ENCODE measurements around the gene LAMA2. TPM values are rescaled to one million over a fixed set of nuclear protein-coding genes. Genes with fewer than 3 reads are reported as not detected.

The LAMA2 gene
- total and polyA plus RNA-seq, 2 of the 8 experiments (the other 6 are each of a cell fraction or from before 2014, with no cell fraction given): 1.3 to 3.8 TPM

DNA sequence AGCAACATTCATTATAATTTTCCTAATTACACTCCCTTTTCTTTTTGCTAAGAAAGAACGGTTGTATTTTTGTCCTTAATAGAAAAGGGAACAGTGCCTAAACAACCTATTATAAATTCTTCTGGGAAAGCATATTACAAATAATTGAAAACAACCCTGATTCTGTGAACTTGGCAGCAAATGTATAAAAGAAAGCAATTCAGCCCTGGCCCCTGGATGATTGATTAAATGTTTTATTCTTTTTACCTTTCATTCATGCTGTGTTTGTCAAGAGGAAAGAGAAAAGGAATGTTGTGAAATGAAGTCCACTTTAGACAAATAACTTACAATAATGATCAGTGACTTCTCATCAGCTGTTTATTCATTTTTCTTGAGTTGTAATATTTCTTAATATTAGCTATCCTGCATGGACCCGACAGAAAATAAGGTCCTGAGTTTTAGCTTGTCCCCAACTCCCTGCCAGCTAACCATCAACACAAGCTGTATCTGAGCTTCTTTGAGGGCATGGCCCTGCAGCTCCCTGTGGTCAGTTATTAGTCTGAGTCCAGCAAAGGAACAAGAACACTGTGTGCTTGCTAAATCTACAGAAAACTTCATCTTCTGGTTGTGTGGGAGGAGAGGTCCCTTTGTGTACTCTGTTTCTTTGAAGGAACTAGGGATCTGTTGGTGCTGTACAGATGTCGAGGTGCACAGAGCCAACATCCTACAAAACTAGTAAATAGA is 248.2 kb downstream of the LAMA2 start:
- Histone ChIP-seq H3K27me3 (replicated peaks in 1 of 4; ENCODE audit: control insufficient read depth in 3 of 4, extremely low read depth in 1 of 4, insufficient read depth in 3 of 4, low read length in 3 of 4) (no peaks in the 10 kb centered on the region), H2AFZ (ENCODE audit: low read length) (no peak overlapping the region), H3K4me1 (replicated peaks in 1 of 4; ENCODE audit: control insufficient read depth in 3 of 4, insufficient read depth in 4 of 4, low read length in 3 of 4) (no peaks in the 10 kb centered on the region), H2AK5ac (ENCODE audit: low read depth, low read length) (no peak overlapping the region), H3K23ac (ENCODE audit: insufficient read length) (no peak overlapping the region), H3K27ac (ENCODE audit: low read depth, low read length) (no peak overlapping the region), H3K79me1 (ENCODE audit: low read depth, low read length) (no peaks in the 10 kb centered on the region), H3K79me2 (ENCODE audit: control insufficient read depth in 1 of 2, insufficient read depth in 2 of 2, low read length in 2 of 2) (no peaks in the 10 kb centered on the region), H3K9me3 (ENCODE audit: insufficient read depth in 2 of 2, low read depth in 1 of 2, low read length in 1 of 2) (no peaks in the 10 kb centered on the region), H3K4ac (replicated peaks; ENCODE audit: insufficient read length, low read depth, low read length) (no peak overlapping the region), H3K36me3 (ENCODE audit: control insufficient read depth in 2 of 4, insufficient read depth in 4 of 4, low read length in 3 of 4) (no peaks in the 10 kb centered on the region), H2BK5ac (ENCODE audit: low read depth, low read length) (no peak overlapping the region), H3K4me3 (ENCODE audit: extremely low read depth in 1 of 4, insufficient read depth in 2 of 4, low read depth in 3 of 4, low read length in 4 of 4) (no peak overlapping the region), H4K5ac (ENCODE audit: insufficient read length, low read depth, low read length) (no peak overlapping the region), H3K14ac (ENCODE audit: insufficient read length) (no peak overlapping the region), H3K18ac (ENCODE audit: extremely low read depth, low read length) (no peak overlapping the region), H2BK120ac (replicated peaks; ENCODE audit: low read depth, low read length) (no peak overlapping the region), H2BK12ac (ENCODE audit: low read depth, low read length) (no peak overlapping the region), H4K20me1 (replicated peaks in 1 of 2; ENCODE audit: control insufficient read depth in 1 of 2, insufficient read depth in 2 of 2, low read length in 2 of 2) (no peaks in the 10 kb centered on the region), H3K23me2 (ENCODE audit: low read depth, low read length) (no peaks in the 10 kb centered on the region), H2BK20ac (ENCODE audit: low read length) (no peak overlapping the region), H3K4me2 (ENCODE audit: insufficient read depth in 1 of 2, low read depth in 2 of 2, low read length in 2 of 2) (no peak overlapping the region), H3K56ac (replicated peaks; ENCODE audit: insufficient read length, low read depth, low read length) (no peak overlapping the region), H3K9ac (replicated peaks in 1 of 4; ENCODE audit: extremely low read depth in 1 of 4, low read depth in 3 of 4, low read length in 3 of 4) (no peak overlapping the region), H2BK15ac (ENCODE audit: low read length) (no peak overlapping the region), H4K8ac (ENCODE audit: extremely low read depth, insufficient read depth, low read length) (no peak overlapping the region), H4K91ac (replicated peaks; ENCODE audit: insufficient read length, low read length) (no peak overlapping the region)
- ChIA-PET CTCF (ENCODE audit: partially characterized antibody) (interaction anchor here (1.6 kb wide), 1 partner anchor 9 kb away, joined by 5 read pairs; no protein-coding TSS in a partner anchor), POLR2A (ENCODE audit: partially characterized antibody) (no interaction called here)
- WGBS, 2 experiments (ENCODE audit: extremely low coverage in 1 of 2, insufficient coverage in 1 of 2, insufficient read length in 1 of 2, insufficient replicate concordance in 2 of 2, low coverage in 1 of 2, low lambda C conversion rate in 2 of 2, missing lambda C conversion rate in 1 of 2): 82% methylated on average over 3 of the region's 3 CpGs; no CpG with 5 or more reads in 1 of the 2 experiments
- TF ChIP-seq TAF1 (IDR thresholded peaks at IDR 0.05; ENCODE audit: low read depth, low read length): no peak
- no peak for TF ChIP-seq RFX5 (IDR thresholded peaks at IDR 0.05; ENCODE audit: borderline replicate concordance, low read depth, low read length)
- no peak for TF ChIP-seq YY1 (IDR thresholded peaks at IDR 0.05; ENCODE audit: low read depth, low read length)
- TF ChIP-seq KDM1A (IDR thresholded peaks at IDR 0.05; ENCODE audit: borderline replicate concordance, low read length): no peak
- no peak for TF ChIP-seq NRF1 (IDR thresholded peaks at IDR 0.05; ENCODE audit: low read depth, low read length)
- TF ChIP-seq JUND (IDR thresholded peaks at IDR 0.05; ENCODE audit: low read length): no peak
- TF ChIP-seq BCL11A (IDR thresholded peaks at IDR 0.05; ENCODE audit: low read depth in 2 of 2, low read length in 2 of 2): no peak
- no peak for TF ChIP-seq RXRA (IDR thresholded peaks at IDR 0.05; ENCODE audit: insufficient read depth, low read depth, low read length)
- TF ChIP-seq SIX5 (IDR thresholded peaks at IDR 0.05; ENCODE audit: low read depth, low read length): no peak
- DNase-seq (ENCODE audit: low read depth in 1 of 2, low spot score in 2 of 2): no peak
- FAIRE-seq: no peak
